ENCODE results near the gene DNAAF8.

DNAAF8 gene

GRCh38 chr16:4734063-4734729, at the start of gene DNAAF8, which contains the start of gene ANKS3:
TSS of gene DNAAF8 (plus strand) at chr16:4734537. CDS start at chr16:4736515, 1,978 bp downstream.
TSS of gene ANKS3 (minus strand) at chr16:4734271. CDS start at chr16:4730149, 4,122 bp downstream.
- DNase-seq (ENCODE audit: low read depth in 2 of 3, low spot score in 1 of 3): peak; percentile 58 to 78 (median 61)

GRCh38 chr16:4684763-4685162, 49.6 kb upstream of the DNAAF8 start:
- DNase-seq (ENCODE audit: low read depth in 2 of 3, low spot score in 1 of 3): no peak

GRCh38 chr16:4685292-4685691, 49.0 kb upstream of the DNAAF8 start:
- no peak for DNase-seq (ENCODE audit: low read depth in 2 of 3, low spot score in 1 of 3)

GRCh38 chr16:4685776-4686496, 48.4 kb upstream of the DNAAF8 start:
- DNase-seq (ENCODE audit: low read depth in 2 of 3, low spot score in 1 of 3): no peak

- no peak for DNase-seq (ENCODE audit: low read depth in 2 of 3, low spot score in 1 of 3)
Measured at GRCh38 chr16:4686497-4687210, 47.7 kb upstream of the DNAAF8 start.

GRCh38 chr16:4687416-4687815, 46.9 kb upstream of the DNAAF8 start:
- DNase-seq (ENCODE audit: low read depth in 2 of 3, low spot score in 1 of 3): no peak

- no peak for DNase-seq (ENCODE audit: low read depth in 2 of 3, low spot score in 1 of 3)
Measured at GRCh38 chr16:4687946-4688673, 46.2 kb upstream of the DNAAF8 start.

- no peak for DNase-seq (ENCODE audit: low read depth in 2 of 3, low spot score in 1 of 3)
Measured at GRCh38 chr16:4688674-4689045, 45.7 kb upstream of the DNAAF8 start.

GRCh38 chr16:4689091-4689671, 45.2 kb upstream of the DNAAF8 start:
- no peak for DNase-seq (ENCODE audit: low read depth in 2 of 3, low spot score in 1 of 3)

GRCh38 chr16:4689864-4690704, 44.3 kb upstream of the DNAAF8 start:
- no peak for DNase-seq (ENCODE audit: low read depth in 2 of 3, low spot score in 1 of 3)

GRCh38 chr16:4690946-4691665, 43.2 kb upstream of the DNAAF8 start:
- no peak for DNase-seq (ENCODE audit: low read depth in 2 of 3, low spot score in 1 of 3)

- DNase-seq (ENCODE audit: low read depth in 2 of 3, low spot score in 1 of 3): no peak
Measured at GRCh38 chr16:4691666-4692412, 42.5 kb upstream of the DNAAF8 start.

- no peak for DNase-seq (ENCODE audit: low read depth in 2 of 3, low spot score in 1 of 3)
Measured at GRCh38 chr16:4692460-4693295, 41.7 kb upstream of the DNAAF8 start.

GRCh38 chr16:4693296-4693955, 40.9 kb upstream of the DNAAF8 start, which contains the start of gene NUDT16L1:
TSS of gene NUDT16L1 (plus strand) at chr16:4693562. CDS start at chr16:4693727, 165 bp downstream.
- DNase-seq (ENCODE audit: low read depth in 2 of 3, low spot score in 1 of 3): peak; percentile 90 to 96 (median 92)

GRCh38 chr16:4693956-4694641, 40.2 kb upstream of the DNAAF8 start:
- peak in 1 of 3 donors; percentile 29 for DNase-seq (ENCODE audit: low read depth in 2 of 3, low spot score in 1 of 3)

- no peak for DNase-seq (ENCODE audit: low read depth in 2 of 3, low spot score in 1 of 3)
Measured at GRCh38 chr16:4694642-4695451, 39.5 kb upstream of the DNAAF8 start.
